Activated effector memory CD4-positive, alpha-beta T cell treated with Interleukin-2 at 50 U/mL for 16 hours (primary cell): ENCODE data around the gene FBXW8.

Source experiments
- DNase-seq: peaks from one replicate; pipeline ENCODE4 v3.0.0-alpha.2; 2020

The FBXW8 gene

DNA sequence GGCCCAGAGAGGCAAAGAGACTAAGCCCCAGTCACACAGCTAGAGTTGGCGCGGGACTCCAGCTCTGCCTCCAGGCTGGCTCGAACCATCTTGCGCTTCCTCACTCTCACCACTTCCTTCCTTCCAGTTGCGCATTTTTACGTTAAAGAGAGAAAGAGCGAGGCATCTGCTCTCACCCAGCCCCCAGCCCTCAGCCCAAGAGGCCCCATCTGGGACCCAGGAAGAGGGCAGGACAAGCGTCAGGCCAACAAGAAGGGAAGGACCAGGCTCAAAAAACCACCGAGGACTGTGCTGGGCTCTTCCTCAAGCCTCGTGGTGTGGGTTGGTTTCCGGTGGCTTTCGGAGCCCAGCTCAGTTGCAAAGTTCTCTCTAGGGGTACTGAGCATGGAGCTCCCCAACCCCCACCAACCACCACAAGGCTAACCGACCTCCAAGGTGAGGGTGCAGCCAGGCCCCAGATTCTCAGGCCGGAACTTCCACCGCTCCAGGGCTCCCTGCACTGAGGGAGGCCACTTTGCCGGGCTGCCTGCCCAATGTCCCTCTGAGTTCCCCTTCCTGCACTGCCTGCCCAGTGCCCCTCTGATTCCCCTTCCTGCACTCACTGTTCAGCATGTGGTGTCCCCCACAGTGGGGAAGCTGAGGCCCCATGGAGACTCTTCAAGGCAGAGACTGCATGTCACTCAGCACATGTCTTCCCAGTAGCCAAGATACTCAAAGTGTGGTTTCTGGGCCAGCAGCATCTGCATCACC, 152.6 kb downstream of the FBXW8 start:
- DNase-seq: peak; percentile 16

- no peak for DNase-seq
Measured at GRCh38 chr12:117064049-117064448, 153.3 kb downstream of the FBXW8 start.

DNA sequence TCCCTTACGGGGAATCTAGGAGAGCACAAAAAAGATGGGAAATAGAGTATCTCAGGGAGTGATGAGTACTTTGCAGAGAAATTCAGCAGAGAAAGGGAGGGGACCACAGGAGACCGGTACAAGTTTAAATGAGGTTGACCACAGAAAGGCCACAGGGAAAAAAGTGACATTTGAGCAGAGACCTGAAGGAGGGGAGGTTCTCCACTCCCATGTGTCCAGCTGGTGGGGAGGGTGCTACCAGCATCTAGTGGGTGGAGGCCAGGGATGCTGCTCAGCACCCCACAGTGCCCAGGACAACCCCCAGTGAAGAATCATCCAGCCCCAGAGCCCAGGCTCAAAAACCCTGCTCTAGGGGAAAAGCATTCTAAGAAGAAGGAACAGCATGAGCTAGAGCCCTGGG, 153.8 kb downstream of the FBXW8 start:
- no peak for DNase-seq

GRCh38 chr12:117067016-117067415, 156.3 kb downstream of the FBXW8 start:
- no peak for DNase-seq

DNA sequence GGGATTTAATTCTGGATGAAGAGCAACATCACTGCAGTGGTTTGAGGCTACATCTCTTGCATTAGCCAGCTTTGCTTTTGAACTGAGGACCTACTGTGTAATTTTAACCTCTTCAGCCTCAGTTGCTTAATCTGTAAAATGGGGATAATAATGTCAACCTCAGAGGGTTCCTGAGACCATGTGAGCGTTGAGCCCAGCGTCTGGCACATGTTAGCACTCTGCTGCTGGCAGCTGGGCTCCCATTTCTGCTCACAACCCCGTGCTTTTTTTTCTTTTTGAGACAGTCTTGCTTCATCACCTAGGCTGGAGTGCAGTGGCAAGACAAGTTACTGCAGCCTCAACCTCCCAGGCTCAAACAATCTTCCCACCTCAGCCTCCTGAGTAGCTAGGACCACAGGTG, 156.9 kb downstream of the FBXW8 start:
- DNase-seq: no peak

GRCh38 chr12:117068492-117068891, 157.7 kb downstream of the FBXW8 start:
- DNase-seq: no peak

GRCh38 chr12:117069101-117069797, 158.5 kb downstream of the FBXW8 start:
- no peak for DNase-seq

GRCh38 chr12:117069926-117070900, 159.5 kb downstream of the FBXW8 start:
- DNase-seq: no peak

DNA sequence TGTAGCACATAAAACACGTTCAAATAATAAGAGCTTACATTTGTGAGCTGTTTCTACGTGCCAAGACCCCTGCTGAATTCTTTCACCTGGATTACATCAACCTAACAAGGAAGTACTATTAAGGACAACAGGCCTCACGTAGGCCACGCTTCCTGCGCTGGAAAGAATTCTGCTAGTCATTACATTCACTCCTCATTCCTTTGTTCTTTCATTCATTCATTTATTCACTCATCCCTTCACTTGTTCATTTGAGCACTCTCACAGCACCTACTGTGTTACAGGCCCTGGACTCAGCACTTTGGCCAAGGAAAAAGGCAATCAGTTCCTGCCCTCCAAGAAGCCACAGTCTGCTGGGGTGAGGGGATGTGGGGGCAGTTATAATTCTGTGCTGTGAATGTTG, 160.3 kb downstream of the FBXW8 start:
- no peak for DNase-seq

GRCh38 chr12:117072106-117072505, 161.4 kb downstream of the FBXW8 start:
- no peak for DNase-seq

DNA sequence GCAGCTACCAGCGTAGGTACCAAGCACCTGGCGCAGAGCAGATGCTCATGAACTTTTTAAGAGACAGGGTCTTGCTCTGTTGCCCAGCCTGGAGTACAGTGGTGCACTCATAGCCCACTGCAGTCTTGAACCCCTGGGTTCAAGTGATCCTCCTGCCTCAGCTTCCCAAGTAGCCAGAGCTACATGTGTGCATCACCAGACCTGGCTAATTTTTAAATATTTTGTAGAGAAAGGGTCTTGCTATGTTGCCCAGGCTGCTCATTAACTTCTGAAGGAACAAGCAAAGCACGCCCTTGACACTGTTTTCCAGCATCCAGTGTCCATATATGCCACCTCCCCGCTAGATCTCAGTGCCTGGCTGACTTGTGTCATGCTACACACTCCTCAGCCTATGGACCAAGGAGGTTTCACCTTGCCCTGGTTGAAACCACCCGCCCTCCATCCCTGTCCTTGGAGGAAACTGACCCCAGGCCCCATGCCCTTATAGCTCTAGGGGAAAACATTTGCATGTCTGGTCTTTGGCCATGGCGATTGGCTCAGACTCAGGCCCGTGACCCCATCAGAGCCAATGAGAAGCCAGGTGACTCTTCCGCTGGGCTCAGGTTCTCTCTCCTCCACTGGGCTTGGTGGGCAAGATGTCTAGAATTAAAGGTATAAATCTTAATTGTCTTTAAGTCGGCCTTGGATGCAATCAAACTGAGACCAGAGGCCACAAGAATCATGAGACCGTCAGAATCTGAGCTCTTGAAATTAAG, 162.2 kb downstream of the FBXW8 start:
- no peak for DNase-seq

GRCh38 chr12:117073611-117074010, 162.9 kb downstream of the FBXW8 start:
- no peak for DNase-seq

- no peak for DNase-seq
Measured at GRCh38 chr12:117076410-117077372, 165.9 kb downstream of the FBXW8 start.

DNA sequence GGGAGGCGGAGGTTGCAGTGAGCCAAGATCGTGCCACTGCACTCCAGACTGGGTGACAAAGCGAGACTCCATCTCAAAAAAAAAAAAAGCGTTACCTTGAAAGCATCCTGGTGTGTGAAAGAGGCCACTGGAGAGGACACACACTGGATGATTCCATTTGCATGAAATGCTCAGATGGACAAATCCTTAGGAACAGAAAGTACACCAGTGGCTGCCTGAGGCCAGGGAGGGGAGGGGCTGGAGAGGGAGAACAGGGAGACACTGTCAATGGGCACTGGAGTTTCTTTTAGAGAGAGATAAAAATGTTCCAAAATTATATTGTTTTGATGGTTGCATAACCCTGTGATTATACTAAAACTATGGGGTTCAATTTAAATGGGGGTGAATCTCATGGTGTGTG, 168.7 kb downstream of the FBXW8 start:
- DNase-seq: no peak

DNA sequence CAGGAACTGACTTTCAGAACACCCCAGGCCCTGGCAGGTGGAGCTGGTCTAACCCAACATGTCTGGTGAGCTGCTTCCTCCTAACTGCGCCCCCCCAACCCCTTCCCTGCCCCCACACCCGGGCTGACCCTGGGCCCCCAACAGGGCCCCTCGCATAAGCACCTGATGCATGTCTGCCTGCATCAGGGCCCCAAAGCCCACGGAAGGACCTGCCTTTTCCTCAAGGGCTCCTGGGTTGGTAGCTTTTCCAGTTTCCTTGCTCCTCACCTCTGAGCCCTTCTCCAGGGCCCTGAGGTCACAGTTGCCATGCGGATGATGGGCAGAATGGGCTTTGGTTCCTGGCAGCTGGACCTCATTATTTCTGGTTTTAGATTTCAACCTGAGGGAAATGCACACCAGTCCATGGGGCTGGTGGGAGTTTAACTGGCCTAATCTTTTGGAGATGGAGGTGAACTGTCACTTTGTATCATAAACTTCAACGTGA, 170.0 kb downstream of the FBXW8 start:
- no peak for DNase-seq
